NCI-H2171 treated with DMSO at 0.1 percent for 48 hours (cell line): Measurements from ENCODE around the gene OSGEP.
A peak's percentile ranks its signal among the peaks of the same experiment; 100 is the strongest.

ENCODE experiments used
- DNase-seq: peaks from one replicate; lab custom pipeline; 2025; lab: John Stamatoyannopoulos, UW

The OSGEP gene

DNA sequence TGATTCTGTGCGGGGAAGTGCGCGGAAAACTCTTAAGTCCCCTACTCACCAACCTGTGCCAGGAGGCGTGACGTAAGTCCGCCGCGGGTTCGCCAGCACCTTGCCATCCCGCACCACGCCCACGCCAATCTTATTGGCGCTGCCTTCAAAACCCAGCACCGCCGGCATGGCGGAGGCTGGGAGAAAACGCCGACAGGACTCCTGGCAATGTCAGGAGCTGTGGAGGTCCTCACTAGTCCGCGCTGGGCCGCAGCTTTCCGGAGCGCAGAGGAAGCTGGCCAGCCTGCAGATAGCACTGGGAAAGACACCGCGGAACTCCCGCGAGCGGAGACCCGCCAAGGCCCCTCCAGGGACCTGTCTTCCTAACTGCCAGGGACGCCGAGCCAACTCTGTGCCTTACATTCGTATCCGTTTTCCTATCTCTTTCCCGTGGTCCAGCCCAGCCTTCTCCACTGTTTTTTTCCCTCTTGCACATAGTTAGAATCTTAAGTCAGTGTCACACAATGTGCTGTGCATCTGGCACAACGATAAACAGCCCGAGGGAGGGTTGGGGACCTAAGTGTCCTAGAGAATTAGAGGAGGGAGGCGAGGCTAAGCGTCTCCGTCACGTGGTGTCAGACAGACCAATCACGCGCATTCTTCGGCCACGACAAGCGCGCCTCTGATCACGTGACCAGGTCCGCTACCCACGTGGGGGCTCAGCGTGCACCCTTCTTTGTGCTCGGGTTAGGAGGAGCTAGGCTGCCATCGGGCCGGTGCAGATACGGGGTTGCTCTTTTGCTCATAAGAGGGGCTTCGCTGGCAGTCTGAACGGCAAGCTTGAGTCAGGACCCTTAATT lies at the start of gene OSGEP, which contains the start of gene APEX1:
Gene OSGEP, minus strand, starts transcription at position 297 of the 839 bp plus-strand sequence. Its CDS starts 129 bp downstream, at position 168.
Gene APEX1, plus strand, starts transcription at position 711 of the 839 bp plus-strand sequence. CDS start 420 bp downstream, outside the sequence.
- peak; percentile 100 for DNase-seq

- no peak for DNase-seq
Measured at GRCh38 chr14:20503898-20504297, 49.3 kb upstream of the OSGEP start.

DNA sequence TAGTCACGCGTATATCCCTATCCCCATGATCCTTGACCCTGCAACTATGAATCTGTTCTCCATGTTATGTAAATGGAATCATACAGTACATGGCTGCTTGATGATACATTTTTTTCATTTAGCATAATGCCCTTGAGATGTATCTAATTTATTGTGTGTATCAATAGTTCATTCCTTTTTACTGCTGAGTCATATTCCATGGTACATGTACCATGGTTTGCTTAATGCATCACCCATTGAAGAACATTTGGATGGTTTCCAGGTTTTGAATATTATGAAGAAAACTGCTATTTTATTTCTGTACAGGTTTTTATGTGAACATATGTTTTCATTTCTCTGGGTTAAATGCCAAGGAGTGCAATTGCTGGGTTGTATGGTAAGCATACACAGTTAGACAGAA lies 46.7 kb upstream of the OSGEP start:
- DNase-seq = no peak

- peak; percentile 50 for DNase-seq
Measured at GRCh38 chr14:20499881-20500280, 45.3 kb upstream of the OSGEP start.

DNA sequence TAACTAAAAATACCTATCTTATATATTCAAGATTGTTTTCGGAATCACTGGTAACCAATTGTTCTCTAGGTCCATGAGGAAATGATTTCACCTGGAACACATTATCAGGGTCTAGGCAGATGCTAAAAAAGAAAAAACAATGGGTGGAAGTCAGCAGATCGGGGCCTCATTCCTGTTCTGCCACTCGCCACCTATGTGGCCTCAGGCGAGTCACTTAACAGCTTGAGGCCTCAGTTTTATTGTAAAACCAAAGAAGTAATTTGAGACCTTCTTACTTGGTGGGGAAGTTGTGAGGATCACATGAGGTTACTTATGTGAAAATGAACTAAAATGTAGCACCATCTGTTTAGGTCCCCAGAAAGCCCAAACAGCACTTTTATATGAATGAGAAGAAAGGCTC lies 44.5 kb upstream of the OSGEP start:
- DNase-seq = peak; percentile 85

DNA sequence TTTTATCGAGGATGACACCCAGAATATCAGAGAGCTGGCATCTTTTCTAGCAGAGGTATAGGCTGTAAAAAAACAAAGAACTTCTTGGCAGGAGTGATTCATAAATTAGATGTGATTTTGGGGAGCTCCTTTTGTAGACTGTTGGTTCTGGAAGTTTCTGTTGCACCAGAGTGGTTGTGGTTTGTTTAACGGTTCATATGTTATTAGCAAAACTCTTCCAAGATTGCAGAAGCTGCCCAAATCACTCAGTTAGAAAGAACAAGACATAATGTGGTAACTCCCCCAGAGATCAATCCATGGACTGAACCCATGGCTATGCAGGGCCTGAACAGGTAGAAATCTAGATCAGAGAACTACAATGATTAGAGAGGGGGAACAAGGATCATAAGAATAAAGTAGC lies 44.0 kb upstream of the OSGEP start:
- no peak for DNase-seq

DNA sequence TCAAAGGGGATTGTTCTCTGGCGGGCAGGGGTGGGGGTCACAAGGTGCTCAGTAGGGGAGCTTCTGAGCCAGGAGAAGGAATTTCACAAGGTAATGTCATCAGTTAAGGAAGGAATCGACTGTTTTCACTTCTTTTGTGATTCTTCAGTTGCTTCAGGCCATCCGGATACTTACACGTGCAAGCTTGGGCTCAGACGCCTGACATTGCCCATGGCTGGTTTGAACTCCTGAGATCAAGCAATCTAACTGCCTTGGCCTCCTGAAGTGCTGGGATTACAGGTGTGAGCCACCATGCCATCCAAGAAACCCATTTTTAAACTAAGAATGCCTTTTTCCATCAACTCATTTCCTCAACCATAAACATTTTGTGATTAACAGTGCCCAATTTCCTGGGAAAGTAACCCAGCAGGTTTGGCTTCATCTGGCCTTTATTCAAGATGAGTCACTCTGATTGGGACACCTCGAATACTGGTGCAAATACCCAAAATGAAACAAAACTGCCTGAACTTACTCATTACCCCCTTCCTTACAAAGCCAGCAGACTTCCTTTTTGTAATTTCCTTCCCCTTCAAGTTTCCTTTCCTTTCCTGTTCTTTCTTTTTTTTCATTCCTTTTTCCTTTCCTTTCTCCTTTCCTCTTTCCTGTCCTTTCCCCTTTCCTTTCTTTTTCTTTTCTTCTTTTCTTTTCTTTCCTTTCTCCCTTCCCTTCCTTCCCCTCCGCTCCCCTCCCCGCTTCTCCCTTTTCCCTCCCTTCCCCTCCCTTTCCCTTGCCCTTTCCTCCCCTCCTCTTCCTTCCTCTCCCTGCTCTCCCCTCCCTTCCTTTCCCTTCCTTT lies 40.5 kb upstream of the OSGEP start:
- no peak for DNase-seq

GRCh38 chr14:20493634-20494033 lies 39.0 kb upstream of the OSGEP start:
- no peak for DNase-seq

DNA sequence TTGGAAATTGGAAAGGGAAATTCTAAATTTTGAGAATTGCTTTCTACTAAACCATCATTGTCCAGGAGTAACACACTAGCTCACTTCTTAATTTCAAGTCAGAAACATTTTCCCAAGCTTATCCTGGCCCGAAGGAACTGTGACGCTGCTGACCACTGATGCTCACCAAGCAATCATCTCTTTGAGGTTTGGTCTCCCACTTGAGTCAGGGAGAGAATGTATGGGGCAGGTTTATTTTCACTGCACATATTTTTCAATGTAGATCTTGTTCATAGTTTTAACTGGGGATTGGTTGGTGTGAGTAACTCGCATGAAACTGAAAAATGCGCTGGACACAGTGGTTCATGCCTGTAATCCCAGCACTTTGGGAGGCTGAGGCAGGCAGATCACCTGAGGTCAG lies 37.9 kb upstream of the OSGEP start:
- DNase-seq = no peak

DNA sequence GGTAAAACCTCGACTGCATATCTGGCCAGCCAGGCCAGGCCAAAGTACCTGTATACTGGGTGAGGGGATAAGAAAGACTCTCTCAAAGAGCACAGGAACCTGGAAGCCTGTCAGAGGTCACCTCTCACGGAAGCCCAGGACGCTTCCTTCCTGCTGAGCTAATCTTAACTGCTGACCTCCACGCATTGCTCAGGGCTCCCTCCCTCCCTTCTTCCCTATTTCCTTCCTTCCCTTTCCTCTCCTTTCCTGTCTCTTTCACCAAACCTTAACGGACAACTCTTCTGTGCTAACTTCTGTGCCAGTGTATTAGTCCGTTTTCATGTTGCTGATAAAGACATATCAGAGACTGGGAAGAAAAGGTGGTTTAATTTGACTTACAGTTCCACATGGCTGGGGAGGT lies 36.0 kb upstream of the OSGEP start:
- DNase-seq = no peak

- no peak for DNase-seq
Measured at GRCh38 chr14:20489093-20489994, 34.7 kb upstream of the OSGEP start.

GRCh38 chr14:20487396-20487725 lies 32.7 kb upstream of the OSGEP start:
- no peak for DNase-seq

- no peak for DNase-seq
Measured at GRCh38 chr14:20486684-20487395, 32.2 kb upstream of the OSGEP start.

GRCh38 chr14:20485900-20486299 lies 31.3 kb upstream of the OSGEP start:
- no peak for DNase-seq

DNA sequence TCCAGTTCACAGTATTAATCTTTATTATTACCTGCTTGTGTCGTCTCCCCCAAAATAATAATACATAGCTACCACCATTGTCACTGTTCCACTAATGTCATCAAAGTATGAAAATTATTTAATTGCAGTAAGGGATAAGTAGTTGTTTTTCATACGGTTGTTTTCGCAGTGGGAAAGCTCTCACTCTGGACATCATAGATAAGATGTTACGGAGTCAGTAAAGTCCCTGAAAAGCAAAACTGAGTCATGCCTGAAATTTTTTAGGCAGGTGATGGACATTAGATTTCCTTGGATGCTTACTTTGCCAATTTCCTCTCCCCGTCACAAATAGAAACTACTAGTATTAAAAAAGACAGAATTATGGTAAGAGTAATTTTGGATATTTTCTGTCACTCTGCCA lies 27.8 kb upstream of the OSGEP start:
- no peak for DNase-seq

DNA sequence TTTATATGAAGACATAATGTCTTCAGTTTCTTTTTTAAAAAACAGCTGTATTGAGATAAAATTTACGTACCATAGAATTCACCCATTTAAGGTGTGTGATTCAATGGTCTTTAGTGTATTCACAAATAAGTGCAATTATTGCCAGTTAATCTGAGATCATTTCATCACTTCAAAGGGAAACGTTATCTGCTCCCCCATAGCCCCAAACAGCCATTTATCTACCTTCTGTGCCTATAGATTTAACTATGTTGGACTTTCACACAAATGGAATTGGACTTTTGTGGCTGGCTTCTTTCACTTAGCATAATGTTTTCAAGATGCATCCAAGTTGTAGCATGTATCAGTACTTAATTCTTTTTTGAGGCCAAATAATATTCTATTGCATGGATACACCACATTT lies 24.3 kb upstream of the OSGEP start:
- DNase-seq = no peak

- no peak for DNase-seq
Measured at GRCh38 chr14:20477211-20477876, 22.7 kb upstream of the OSGEP start.

DNA sequence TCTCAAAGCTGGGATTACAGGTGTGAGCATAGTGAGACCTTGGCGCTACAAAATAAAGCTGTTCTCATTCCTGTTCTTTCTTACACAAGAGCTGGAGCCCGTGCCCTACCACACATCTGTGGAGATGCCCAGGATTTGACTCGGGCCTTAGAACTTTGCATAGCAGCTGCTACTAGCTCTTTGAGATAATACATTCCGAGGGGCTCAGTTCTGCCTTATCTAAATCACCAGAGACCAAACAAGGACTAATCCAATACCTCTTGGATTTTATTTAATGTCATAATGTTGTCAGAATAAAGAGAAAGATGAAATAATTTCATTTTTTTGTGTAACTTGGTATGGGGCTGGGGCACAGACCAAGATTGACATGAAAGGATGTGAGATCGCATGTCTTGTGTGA lies 22.2 kb upstream of the OSGEP start:
- DNase-seq = no peak

GRCh38 chr14:20472536-20473169 lies 18.0 kb upstream of the OSGEP start:
- no peak for DNase-seq

DNA sequence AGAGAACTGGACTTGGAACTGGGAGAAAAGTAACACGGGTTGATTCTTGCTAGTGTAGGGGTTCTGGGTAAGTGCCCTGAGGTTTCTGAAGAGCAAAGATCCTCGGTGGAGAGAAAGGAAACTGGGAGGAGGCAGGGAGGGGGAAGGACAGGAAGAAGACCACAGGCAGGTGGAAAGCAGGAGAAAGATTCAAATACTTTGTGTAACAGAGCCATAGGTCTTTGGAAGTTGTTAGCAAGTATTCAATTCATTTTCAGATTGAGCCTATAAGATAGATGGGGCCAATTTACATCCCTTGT lies 15.9 kb upstream of the OSGEP start:
- no peak for DNase-seq
